Stimulated activated CD8-positive, alpha-beta memory T cell treated with anti-CD3 and anti-CD28 coated beads, Interleukin-15, amount 100 ng/mL, for 24 hours (primary cell): ENCODE results near the gene COX5B.
"Not testable (repeated sequence)": the region's sequence is repeated elsewhere in the genome, so short reads cannot be mapped to it uniquely, and the experiment has no call there.

ENCODE experiments used
- DNase-seq: peaks from one replicate; pipeline ENCODE4 v3.0.0-alpha.2; 2020; ENCODE audit warnings: low read depth

Gene COX5B

GRCh38 chr2:97673182-97673914, 27.5 kb downstream of the COX5B start:
- DNase-seq: no peak

- DNase-seq: no peak
Observed at GRCh38 chr2:97673915-97674283, 28.0 kb downstream of the COX5B start.

GRCh38 chr2:97675430-97676113, 29.7 kb downstream of the COX5B start:
- no peak for DNase-seq

DNA sequence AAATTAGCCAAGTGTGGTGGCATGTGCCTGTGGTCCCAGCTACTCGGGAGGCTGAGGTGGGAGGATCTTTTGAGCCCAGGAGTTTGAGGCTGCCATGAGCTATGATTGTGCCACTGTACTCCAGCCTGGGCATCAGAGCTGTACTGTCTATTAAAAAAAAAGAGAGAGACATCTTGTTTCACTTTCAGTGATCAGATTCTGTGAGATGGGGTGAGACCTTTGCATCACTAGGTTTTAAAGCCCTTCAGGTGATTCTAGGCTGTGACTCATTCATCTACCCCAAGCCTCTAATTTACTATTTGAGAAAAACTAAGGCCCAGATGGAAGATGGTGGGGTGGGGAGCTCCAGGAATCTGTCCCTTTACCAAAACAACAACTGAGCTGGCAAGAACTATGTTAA, 30.8 kb downstream of the COX5B start:
- DNase-seq: no peak

DNA sequence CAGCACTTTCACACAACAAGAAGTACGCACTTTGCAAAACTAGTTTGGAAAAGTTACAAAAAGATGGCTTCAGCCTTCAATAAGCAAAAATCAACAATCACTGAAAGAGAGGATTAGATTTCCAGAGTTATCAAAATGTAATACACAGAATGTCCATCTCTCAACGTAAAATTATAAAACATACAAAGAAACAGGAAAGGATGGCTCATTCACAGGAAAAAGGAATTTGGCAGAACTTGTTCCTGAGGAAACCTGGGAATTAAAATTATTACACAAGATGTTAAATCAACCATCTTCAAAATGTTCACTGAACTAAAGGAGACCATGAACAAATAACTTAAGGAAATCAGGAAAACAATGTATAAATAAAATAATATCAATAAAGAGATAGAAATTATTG, 31.6 kb downstream of the COX5B start:
- DNase-seq: no peak

DNA sequence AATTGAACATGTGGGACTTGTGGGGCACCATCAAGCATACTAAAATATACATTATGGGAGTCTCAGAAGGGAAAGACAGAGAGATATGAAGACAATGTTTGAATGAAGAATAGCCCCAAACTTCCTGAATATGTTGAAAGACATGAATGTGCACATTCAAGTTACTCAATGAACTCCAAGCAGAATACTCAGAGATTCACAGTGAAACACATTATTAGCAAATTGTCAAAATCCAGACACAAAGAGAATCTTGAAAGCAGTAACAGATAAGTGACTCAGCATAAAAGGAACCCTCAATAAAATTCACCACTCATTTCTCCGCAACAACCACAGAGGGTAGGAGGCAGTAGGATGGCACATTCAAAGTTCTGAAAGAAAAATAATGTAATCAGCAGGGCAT, 32.4 kb downstream of the COX5B start:
- DNase-seq: no peak

DNA sequence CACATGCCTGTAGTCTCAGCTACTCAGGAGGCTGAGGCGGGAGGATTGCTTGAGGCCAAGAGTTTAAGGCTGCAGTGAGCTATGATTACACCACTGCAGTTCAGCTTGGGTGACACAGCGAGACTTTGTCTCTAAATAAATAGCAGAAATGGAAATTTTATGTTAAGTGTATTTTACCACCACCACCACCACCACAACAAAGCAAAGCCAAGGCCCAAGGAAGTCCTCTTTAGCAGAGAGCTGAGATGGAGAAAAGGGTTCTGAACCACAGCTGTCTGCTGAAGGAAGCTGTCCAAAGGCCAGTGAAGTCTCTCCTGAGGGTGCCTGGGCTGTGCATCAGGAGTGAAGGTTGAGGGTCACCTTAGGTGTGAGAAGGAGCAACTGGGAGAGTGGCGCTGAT, 41.4 kb downstream of the COX5B start:
- DNase-seq: not testable (repeated sequence)

DNA sequence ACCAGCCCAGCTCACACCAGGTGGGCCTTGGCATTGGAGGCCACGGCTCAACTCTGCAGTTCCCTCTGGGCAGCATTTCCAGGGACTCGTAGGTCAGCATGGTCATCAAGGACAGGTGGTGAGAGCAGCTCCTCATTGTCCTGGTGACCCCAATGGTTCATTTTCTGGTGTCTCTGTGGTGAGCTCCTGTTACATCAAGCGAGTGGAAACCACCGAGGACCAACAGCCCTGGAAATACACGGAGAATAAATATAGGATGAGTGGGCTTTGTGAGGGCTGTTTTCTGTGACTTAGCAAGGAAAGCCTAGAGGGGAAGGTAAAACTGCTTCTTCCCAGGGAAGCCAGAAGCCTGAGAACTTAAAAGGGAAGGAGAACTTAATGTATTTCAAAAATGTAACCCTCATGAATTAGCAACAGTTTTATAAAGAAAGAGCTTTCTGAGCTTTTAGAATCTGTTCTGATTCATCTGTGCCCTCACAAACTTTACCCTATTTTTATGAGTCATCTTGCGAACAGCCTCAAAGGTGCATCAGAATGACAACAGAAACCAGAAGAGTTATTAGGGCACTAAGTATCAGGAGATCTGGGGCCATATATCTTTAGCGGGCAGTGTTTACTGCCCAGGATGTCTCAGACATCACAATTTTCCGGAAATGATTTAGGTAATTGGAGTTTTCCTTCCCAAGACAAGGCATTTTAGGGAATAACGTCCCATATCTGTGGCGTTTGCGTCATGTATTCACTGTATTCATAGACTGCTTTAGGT, 42.4 kb downstream of the COX5B start:
- no peak for DNase-seq

DNA sequence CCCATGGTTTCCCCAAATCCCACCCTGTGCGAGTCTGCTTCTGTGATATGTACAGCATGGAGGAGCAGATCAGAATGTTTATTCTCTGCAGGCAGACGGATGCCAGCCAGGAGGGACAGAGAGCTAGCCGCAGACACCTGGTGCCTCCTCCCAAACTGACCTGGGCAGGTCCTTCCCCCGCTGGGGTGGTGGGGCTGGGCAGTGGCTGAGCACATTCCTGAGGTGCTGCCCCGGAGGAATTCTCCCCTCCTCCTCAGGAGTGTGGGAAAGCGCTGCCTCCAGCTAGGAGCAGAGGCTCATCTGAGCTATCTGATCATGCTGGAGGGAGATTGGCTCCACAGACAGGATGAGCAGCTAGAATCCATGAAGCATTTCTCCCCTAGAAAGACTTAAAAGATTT, 45.3 kb downstream of the COX5B start:
- DNase-seq: no peak

GRCh38 chr2:97693476-97693875, 47.6 kb downstream of the COX5B start:
- DNase-seq: no peak

DNA sequence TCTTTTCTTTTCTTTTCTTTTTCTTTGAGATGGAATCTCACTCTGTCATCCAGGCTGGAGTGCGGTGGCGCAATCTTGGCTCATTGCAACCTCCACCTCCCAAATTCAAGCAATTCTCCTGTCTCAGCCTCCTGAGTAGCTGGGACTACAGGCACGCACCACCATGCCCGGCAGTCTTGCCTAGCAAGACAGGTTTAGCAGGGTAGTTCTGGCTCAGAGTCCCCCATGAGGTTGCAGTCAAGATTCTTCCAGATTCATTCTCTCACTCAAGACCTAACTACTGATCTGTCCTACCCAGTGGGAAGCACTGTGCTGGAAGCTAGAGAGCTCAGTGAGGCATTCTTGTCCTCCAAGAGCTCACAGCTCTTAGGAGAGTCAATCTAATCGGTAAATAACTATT, 49.9 kb downstream of the COX5B start:
- DNase-seq: no peak

- DNase-seq: peak; percentile 98
Observed at GRCh38 chr2:97697252-97698235, 51.7 kb downstream of the COX5B start.
